Transverse colon (tissue), 4 donors: ENCODE data around the gene ZNF554.

Source experiments
- CTCF ChIP-seq, 5 experiments: fragments of 200-600 bp in 3 of 5; fragments of 450-650 bp in 2 of 5; sonication (generic) in 3 of 5; IDR thresholded peaks; 1 replicate in 2 of 5; 2 replicates in 3 of 5; pipeline ENCODE4 v1.5.1; 2016 to 2017; ENCODE audit warnings: antibody characterized with exemption in 5 of 5, inconsistent platforms in 3 of 5, mild to moderate bottlenecking in 2 of 5, moderate library complexity in 1 of 5
- EP300 ChIP-seq: sonication (generic); formaldehyde crosslinking; IDR thresholded peaks from one replicate; pipeline ENCODE4 v1.6.1; 2017; ENCODE audit warnings: antibody characterized with exemption, low read depth
- POLR2A ChIP-seq: fragments of 450-650 bp; IDR thresholded peaks from one replicate; pipeline ENCODE4 v1.6.1; 2016; ENCODE audit warnings: antibody characterized with exemption, mild to moderate bottlenecking, moderate library complexity
- POLR2AphosphoS5 ChIP-seq, 3 donors: sonication (generic); formaldehyde crosslinking; IDR thresholded peaks; one replicate each; pipeline ENCODE4 v1.6.1; 2016; ENCODE audit warnings: antibody characterized with exemption in 3 of 3

GRCh38 chr19:2846180-2846894 lies 26.7 kb downstream of the ZNF554 start:
- TF ChIP-seq CTCF (IDR thresholded peaks at IDR 0.05): no peak
- no peak for TF ChIP-seq POLR2AphosphoS5 (IDR thresholded peaks at IDR 0.05)
- no peak for TF ChIP-seq POLR2A
- no peak for TF ChIP-seq EP300
